Aorta (tissue), 5 donors: ENCODE data around the gene AFF4. TPM values are rescaled to one million over a fixed set of nuclear protein-coding genes. Genes with fewer than 3 reads are reported as not detected.
"Not testable (repeated sequence)": the region's sequence is repeated elsewhere in the genome, so short reads cannot be mapped to it uniquely, and the experiment has no call there.

Experiments used
- ATAC-seq: fragments of 200-7000 bp; cut with Tn5 transposase; one replicate; pipeline ENCODE4 v1.9.1; 2022; ENCODE audit warnings: moderate library complexity; ENCODE audit not compliant: low FRiP score
- DNase-seq, 2 donors: peaks; one replicate each; pipeline ENCODE4 v3.0.0-alpha.2; 2020
- H3K27ac ChIP-seq, 2 donors: one replicate each; pipeline ENCODE4 v1.5.1; 2013; ENCODE audit warnings: low read length in 2 of 2, mild to moderate bottlenecking in 2 of 2, moderate library complexity in 2 of 2, control low read depth in 1 of 2, inconsistent platforms in 1 of 2, low read depth in 1 of 2
- H3K27me3 ChIP-seq, 2 donors: one replicate each; pipeline ENCODE4 v1.6.1; 2013; ENCODE audit warnings: control low read depth in 1 of 2, low read length in 1 of 2, mild to moderate bottlenecking in 1 of 2, moderate library complexity in 1 of 2; ENCODE audit not compliant: insufficient read depth in 2 of 2, control insufficient read depth in 1 of 2
- H3K36me3 ChIP-seq, 2 donors: one replicate each; pipeline ENCODE4 v1.6.1; 2013; ENCODE audit warnings: control low read depth in 1 of 2, low read length in 1 of 2, mild to moderate bottlenecking in 1 of 2; ENCODE audit not compliant: insufficient read depth in 2 of 2, control insufficient read depth in 1 of 2
- H3K4me1 ChIP-seq, 2 donors: one replicate each; pipeline ENCODE4 v1.6.1; 2013; ENCODE audit warnings: low read length in 2 of 2, control low read depth in 1 of 2, mild to moderate bottlenecking in 1 of 2, moderate library complexity in 1 of 2; ENCODE audit not compliant: insufficient read depth in 2 of 2, control insufficient read depth in 1 of 2
- H3K4me3 ChIP-seq, 2 donors: one replicate each; pipeline ENCODE4 v1.5.1; 2013; ENCODE audit warnings: low read length in 2 of 2, control low read depth in 1 of 2, mild to moderate bottlenecking in 1 of 2
- H3K9me3 ChIP-seq: one replicate; pipeline ENCODE4 v1.6.1; 2013; ENCODE audit warnings: mild to moderate bottlenecking, low read length; ENCODE audit not compliant: control insufficient read depth
- WGBS, 2 donors: extraction: QIAGEN DNeasy Blood & Tissue Kit; methylation state at CpG; one replicate each; pipeline ENCODE4 v1.1.7; 2013; 5-methylcytosine and 5-hydroxymethylcytosine counted together
- intact Hi-C, 2 donors: fragments of 100-400 bp; cut with DNase I; formaldehyde crosslinking; loops; one replicate each; pipeline versions ENCODE4 v1.14.2 to v1.15.0; 2022
- polyA plus RNA-seq, 2 donors: library from polyadenylated mRNA; stranded (reverse); fragments of 200-250 nt; gene quantifications; one replicate each; pipeline ENCODE4 v1.2.3, GENCODE V29; 2013
- total RNA-seq, 2 donors: library from RNA; stranded (reverse); fragmentation: NEBNext Ultra II Directional; extraction: Animal tissue kit (Norgen Biotek cat#: 25700); gene quantifications; one replicate each; pipeline ENCODE4 v1.2.1, GENCODE V29; 2021
- donor health status: healthy with polysubstance abuse.
- donor health status: Bipolar disorder and iron deficiency.
- donor health status: DM: no; HTN: no; CAD: no.
- donor health status: DM: no; HTN: no; CAD: no.
- donor health status: DM: yes; HTN: yes; CAD: no.

Gene AFF4
- total and polyA plus RNA-seq, 4 donors = 8.4 to 131 (median 58.9) TPM

- no peak overlapping the region for H3K4me3 ChIP-seq
- DNase-seq (no peak), ATAC-seq (no peak)
- intact Hi-C loops = no loop called here
- no peak overlapping the region for H3K27ac ChIP-seq
- H3K27me3 ChIP-seq = no peaks in the 10 kb centered on the region
- H3K36me3 ChIP-seq = no peaks in the 10 kb centered on the region
- H3K4me1 ChIP-seq = no peaks in the 10 kb centered on the region
- no peaks in the 10 kb centered on the region for H3K9me3 ChIP-seq
- WGBS, 2 donors = 85 to 86% methylated on average over 3 of the region's 3 CpGs
These were observed 17.9 kb upstream of the AFF4 start for GRCh38 chr5:132981288-132981687.

- Histone ChIP-seq H3K27me3 (no peaks in the 10 kb centered on the region), H3K4me3 (no peak overlapping the region), H3K9me3 (no peaks in the 10 kb centered on the region), H3K36me3 (no peaks in the 10 kb centered on the region), H3K27ac (no peak overlapping the region), H3K4me1 (no peaks in the 10 kb centered on the region)
- WGBS, 2 donors = 65 to 75% methylated on average over 2 of the region's 2 CpGs
- ATAC-seq (no peak), DNase-seq (no peak)
- intact Hi-C loops = no loop called here
These were observed 16.5 kb upstream of the AFF4 start for GRCh38 chr5:132979976-132980375.

GRCh38 chr5:132979367-132979940, 16.0 kb upstream of the AFF4 start:
- ATAC-seq (no peak), DNase-seq (no peak)
- Histone ChIP-seq H3K36me3 (no peaks in the 10 kb centered on the region), H3K27me3 (no peaks in the 10 kb centered on the region), H3K9me3 (no peaks in the 10 kb centered on the region), H3K4me3 (no peak overlapping the region), H3K27ac (no peak overlapping the region), H3K4me1 (no peaks in the 10 kb centered on the region)
- 78 to 82% methylated on average over 3 of the region's 3 CpGs for WGBS, 2 donors
- intact Hi-C loops = no loop called here

GRCh38 chr5:132976852-132977251, 13.4 kb upstream of the AFF4 start:
- Histone ChIP-seq H3K9me3 (no peaks in the 10 kb centered on the region), H3K36me3 (no peaks in the 10 kb centered on the region)
- 96 to 98% methylated on average over 3 of the region's 3 CpGs for WGBS, 2 donors

GRCh38 chr5:132972436-132972828, 9.0 kb upstream of the AFF4 start:
- DNase-seq = not testable (repeated sequence)

More at GRCh38 chr5:132976852-132977251, 13.4 kb upstream of the AFF4 start:
- H3K4me3 ChIP-seq = no peak overlapping the region
- ATAC-seq (no peak), DNase-seq (no peak)
- intact Hi-C loops = no loop called here
- H3K27ac ChIP-seq = no peak overlapping the region
- no peaks in the 10 kb centered on the region for H3K4me1 ChIP-seq
- H3K27me3 ChIP-seq = no peaks in the 10 kb centered on the region

GRCh38 chr5:132971483-132972435, 8.3 kb upstream of the AFF4 start:
- Histone ChIP-seq H3K36me3 (no peaks in the 10 kb centered on the region), H3K4me1 (no peaks in the 10 kb centered on the region), H3K4me3 (no peak overlapping the region), H3K9me3 (no peaks in the 10 kb centered on the region), H3K27me3 (no peaks in the 10 kb centered on the region), H3K27ac (no peak overlapping the region)
- ATAC-seq (no peak), DNase-seq (no peak)
- intact Hi-C loops = no loop called here
- 80 to 86% methylated on average over 16 of the region's 16 CpGs for WGBS, 2 donors

More at GRCh38 chr5:132972436-132972828, 9.0 kb upstream of the AFF4 start:
- H3K4me3 ChIP-seq, intact Hi-C loops, H3K27me3 ChIP-seq, ATAC-seq, H3K27ac ChIP-seq, H3K9me3 ChIP-seq, H3K4me1 ChIP-seq, H3K36me3 ChIP-seq: not testable (repeated sequence)
- 92% methylated on average over 7 of the region's 7 CpGs for WGBS, 2 donors

GRCh38 chr5:132965120-132965519, 1.7 kb upstream of the AFF4 start:
- Histone ChIP-seq H3K4me1 (peaks cover 0 to 7% of the 10 kb centered on the region in 2 donors), H3K27me3 (no peaks in the 10 kb centered on the region), H3K27ac (no peak overlapping the region), H3K36me3 (no peaks in the 10 kb centered on the region), H3K9me3 (no peaks in the 10 kb centered on the region), H3K4me3 (no peak overlapping the region)
- DNase-seq (no peak), ATAC-seq (no peak)
- WGBS, 2 donors = 93 to 94% methylated on average over 4 of the region's 4 CpGs
- intact Hi-C loops = no loop called here

GRCh38 chr5:132962429-132963021, 909 bp downstream of the AFF4 start:
- H3K27me3 ChIP-seq = no peaks in the 10 kb centered on the region
- DNase-seq (peak in 1 of 2 donors; percentile 62), ATAC-seq (peak; percentile 49)
- intact Hi-C loops = loop anchor here in 1 of 2 donors (2.0 to 5.0 kb wide), 2 partner anchors 65 to 88 kb away; partner anchors contain the start of gene ZCCHC10
- H3K4me1 ChIP-seq = peaks cover 3 to 7% of the 10 kb centered on the region in 2 donors
- H3K27ac ChIP-seq = peak overlapping the region; percentile 100
- peak overlapping the region; percentile 94 to 98 for H3K4me3 ChIP-seq
- WGBS, 2 donors = 0% methylated on average over 21 of the region's 21 CpGs
- no peaks in the 10 kb centered on the region for H3K36me3 ChIP-seq
- H3K9me3 ChIP-seq = no peaks in the 10 kb centered on the region
